Measurements from ENCODE around the gene RASSF4.

GRCh38 chr10:44983895-44984278 lies 24.3 kb downstream of the RASSF4 start:
- TF ChIP-seq POLR2AphosphoS5 (IDR thresholded peaks at IDR 0.05; ENCODE audit: low read depth) (no peak), CTCF (IDR thresholded peaks at IDR 0.05; ENCODE audit: insufficient read depth, low read length) (no peak), REST (IDR thresholded peaks at IDR 0.05; ENCODE audit: insufficient replicate concordance, low read depth) (no peak), SPI1 (IDR thresholded peaks at IDR 0.05; ENCODE audit: borderline replicate concordance, low read depth) (no peak)
